Endothelial cell of umbilical vein (primary cell): ENCODE data around the gene NEDD4L. TPM values are rescaled to one million over a fixed set of nuclear protein-coding genes. Genes with fewer than 3 reads are reported as not detected.
A peak's percentile ranks its signal among the peaks of the same experiment; 100 is the strongest.

Experiments used
- BruUV-seq: library from RNA; stranded (reverse); fragments of 400-500 nt; replicated peaks from 2 replicates; lab custom pipeline; 2021; lab: Mats Ljungman, UMichigan
- CTCF ChIA-PET: fragments of 300-600, 350-600 bp; sonication (Branson Sonifier 250); formaldehyde crosslinking; loops from one replicate; lab custom pipeline; 2021; ENCODE audit warnings: antibody characterized with exemption, inconsistent platforms; lab: Charles Lee
- POLR2A ChIA-PET: fragments of 300-600, 350-600 bp; sonication (Branson Sonifier 250); formaldehyde crosslinking; loops from one replicate; lab custom pipeline; 2021; ENCODE audit warnings: antibody characterized with exemption, inconsistent platforms; lab: Charles Lee
- DNase-seq: peaks from one replicate; pipeline ENCODE4 v3.0.0-alpha.2; 2011; ENCODE audit warnings: low read depth, low spot score
- FAIRE-seq: peaks from 2 replicates; lab custom pipeline; 2011; peaks lifted over from hg19 to GRCh38; lab: Jason Lieb, UNC
- H2AFZ ChIP-seq: 2 replicates; pipeline ENCODE4 v1.6.0; 2012; ENCODE audit warnings: low read depth, low read length, control low read depth, inconsistent platforms
- H3K27ac ChIP-seq: 2 replicates; pipeline ENCODE4 v1.5.1; 2011; ENCODE audit warnings: low read depth, mild to moderate bottlenecking, control low read depth, low read length, moderate library complexity; ENCODE audit not compliant: insufficient read depth
- H3K27me3 ChIP-seq, 2 experiments: 2 replicates each; pipeline versions ENCODE4 v1.6.0 to v1.6.1; 2011; ENCODE audit warnings: low read length in 2 of 2, mixed read lengths in 1 of 2; ENCODE audit not compliant: control insufficient read depth in 2 of 2, insufficient read depth in 2 of 2
- H3K36me3 ChIP-seq, 2 experiments: 2 replicates in 1 of 2; 3 replicates in 1 of 2; pipeline ENCODE4 v1.5.1; 2011; ENCODE audit warnings: low read length in 2 of 2, mild to moderate bottlenecking in 1 of 2, moderate library complexity in 1 of 2; ENCODE audit not compliant: control insufficient read depth in 2 of 2, insufficient read depth in 2 of 2; ENCODE audit errors: extremely low read depth in 1 of 2
- H3K4me1 ChIP-seq: 3 replicates; pipeline ENCODE4 v1.5.1; 2011; ENCODE audit warnings: mild to moderate bottlenecking, low read length; ENCODE audit not compliant: control insufficient read depth, insufficient read depth; ENCODE audit errors: extremely low read depth
- H3K4me2 ChIP-seq: 2 replicates; pipeline ENCODE4 v1.6.1; 2011; ENCODE audit warnings: low read length, control low read depth, mixed read lengths; ENCODE audit not compliant: insufficient read depth
- H3K4me3 ChIP-seq, 3 experiments: fragments of 200-600 bp in 1 of 3; sonication (generic), shearing (Covaris generic) in 1 of 3; replicated peaks in 1 of 3; 2 replicates each; pipeline ENCODE4 v1.5.1; 2011 to 2016; ENCODE audit warnings: control low read depth in 3 of 3, low read length in 3 of 3, mild to moderate bottlenecking in 2 of 3, inconsistent platforms in 1 of 3, low read depth in 1 of 3, moderate library complexity in 1 of 3; ENCODE audit not compliant: insufficient read depth in 1 of 3
- H3K79me2 ChIP-seq: 2 replicates; pipeline ENCODE4 v1.6.0; 2012; ENCODE audit warnings: low read length, inconsistent platforms; ENCODE audit not compliant: control insufficient read depth, insufficient read depth
- H3K9ac ChIP-seq: replicated peaks from 2 replicates; pipeline ENCODE3; 2011; ENCODE audit warnings: low read length, control low read depth; ENCODE audit not compliant: insufficient read depth; ENCODE audit errors: extremely low read depth
- H3K9me1 ChIP-seq: replicated peaks from 3 replicates; pipeline ENCODE4 v1.6.0; 2011; ENCODE audit warnings: mild to moderate bottlenecking, low read length; ENCODE audit not compliant: control insufficient read depth, insufficient read depth; ENCODE audit errors: extremely low read depth
- H3K9me3 ChIP-seq: replicated peaks from 2 replicates; pipeline ENCODE4 v1.5.1; 2012; ENCODE audit warnings: low read length, inconsistent platforms; ENCODE audit not compliant: control insufficient read depth, insufficient read depth
- H4K20me1 ChIP-seq: replicated peaks from 2 replicates; pipeline ENCODE3; 2011; ENCODE audit warnings: mild to moderate bottlenecking, low read length; ENCODE audit not compliant: control insufficient read depth, insufficient read depth; ENCODE audit errors: extremely low read depth
- CTCF ChIP-seq, 2 donors: IDR thresholded peaks; 1 replicate in 1 of 2; 2 replicates in 1 of 2; pipeline ENCODE4 v1.5.1; 2011; ENCODE audit warnings: low read length in 2 of 2, mild to moderate bottlenecking in 2 of 2, moderate library complexity in 2 of 2, control low read depth in 1 of 2, inconsistent platforms in 1 of 2, low read depth in 1 of 2; ENCODE audit not compliant: insufficient read depth in 1 of 2; ENCODE audit errors: extremely low read depth in 1 of 2
- EZH2 ChIP-seq: IDR thresholded peaks from 2 replicates; pipeline ENCODE4 v1.6.1; 2012; ENCODE audit warnings: borderline replicate concordance, low read depth, mild to moderate bottlenecking, moderate library complexity, low read length, inconsistent platforms; ENCODE audit not compliant: severe bottlenecking
- FOS ChIP-seq: IDR thresholded peaks from 2 replicates; pipeline ENCODE4 v1.6.1; 2011; ENCODE audit warnings: mild to moderate bottlenecking, low read length, moderate library complexity, borderline replicate concordance; ENCODE audit not compliant: insufficient read depth
- GATA2 ChIP-seq: IDR thresholded peaks from 2 replicates; pipeline ENCODE4 v1.7.0; 2011; ENCODE audit warnings: low read depth, mild to moderate bottlenecking, moderate library complexity, mixed read lengths, low read length; ENCODE audit not compliant: insufficient read length, insufficient read depth
- JUN ChIP-seq: IDR thresholded peaks from 2 replicates; pipeline ENCODE4 v1.6.1; 2011; ENCODE audit warnings: borderline replicate concordance, low read depth; ENCODE audit not compliant: insufficient read length, insufficient read depth
- MYC ChIP-seq: IDR thresholded peaks from one replicate; pipeline ENCODE4 v1.6.1; 2011; ENCODE audit warnings: mild to moderate bottlenecking, low read depth, low read length
- POLR2A ChIP-seq: IDR thresholded peaks from 2 replicates; pipeline ENCODE4 v1.6.1; 2012; ENCODE audit warnings: low read depth, mild to moderate bottlenecking, control low read depth, low read length
- POLR2AphosphoS5 ChIP-seq: IDR thresholded peaks from 2 replicates; pipeline ENCODE4 v1.6.1; 2012; ENCODE audit warnings: low read depth, mild to moderate bottlenecking, control low read depth, low read length, moderate library complexity; ENCODE audit not compliant: insufficient read depth
- dilution Hi-C: fragments of 300-500 bp; cut with MboI; formaldehyde crosslinking; loops from one replicate; pipeline ENCODE4 v1.15.0; 2019; ENCODE audit warnings: low sequenced_read_pairs; ENCODE audit not compliant: extremely low pct_ligation_motif_present
- intact Hi-C: fragments of 100-400 bp; cut with micrococcal nuclease; formaldehyde crosslinking; loops from one replicate; pipeline ENCODE4 v1.10.0; 2022
- polyA plus RNA-seq, 4 experiments: library from polyadenylated mRNA; depleted of rRNA in 3 of 4; stranded (reverse) in 3 of 4; unstranded in 1 of 4; fragments of >200 nt; gene quantifications; 2 replicates each; pipeline versions ENCODE4 v1.2.1 to v1.2.3, GENCODE V29; 2011 to 2012; ENCODE audit warnings: missing spikeins in 1 of 4
- total RNA-seq: library from RNA; stranded (reverse); gene quantifications from 2 replicates; pipeline ENCODE4 v1.2.3, GENCODE V29; 2021
- TF ChIP-seq, protein P1 (sequence below): IDR thresholded peaks from 2 replicates; pipeline ENCODE4 v1.6.1; 2011; ENCODE audit not compliant: insufficient read depth, insufficient read length

Gene NEDD4L
- total and polyA plus RNA-seq, 2 donors (not counting 3 experiments of a cell fraction or from before 2014, with no cell fraction given): 20.5 to 78.9 TPM

GRCh38 chr18:58044370-58045241, 580 bp downstream of the NEDD4L start:
- Histone ChIP-seq H3K9me3 (no peaks in the 10 kb centered on the region), H3K27me3 (no peaks in the 10 kb centered on the region), H4K20me1 (no peaks in the 10 kb centered on the region), H3K4me1 (peaks cover 16% of the 10 kb centered on the region), H3K9ac (peak overlapping the region; percentile 55), H3K9me1 (no peaks in the 10 kb centered on the region), H3K4me3 (peak overlapping the region; percentile 75 to 93 (median 77)), H3K27ac (no peak overlapping the region), H3K79me2 (no peaks in the 10 kb centered on the region), H2AFZ (peak overlapping the region; percentile 99), H3K36me3 (no peaks in the 10 kb centered on the region), H3K4me2 (peak overlapping the region; percentile 85)
- TF ChIP-seq JUN (no peak), GATA2 (no peak), MYC (no peak), FOS (no peak), EZH2 (no peak), POLR2A (no peak), CTCF (IDR thresholded peaks at IDR 0.05; ENCODE audit: extremely low read depth in 1 of 2, insufficient read depth in 1 of 2, low read depth in 1 of 2, low read length in 2 of 2) (no peak), POLR2AphosphoS5 (no peak)
- TF ChIP-seq, protein P1, sequence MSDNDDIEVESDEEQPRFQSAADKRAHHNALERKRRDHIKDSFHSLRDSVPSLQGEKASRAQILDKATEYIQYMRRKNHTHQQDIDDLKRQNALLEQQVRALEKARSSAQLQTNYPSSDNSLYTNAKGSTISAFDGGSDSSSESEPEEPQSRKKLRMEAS: no peak
- FAIRE-seq: no peak
- ChIA-PET CTCF (interaction anchor here (0.7 to 9.8 kb wide), 10 partner anchors 11 to 449 kb away, joined by 3 to 144 read pairs (median 4); partner anchors contain the start of gene NARS1), POLR2A (no interaction called here)
- dilution Hi-C loops: no loop called here
- DNase-seq: peak; percentile 40
- BruUV-seq: no TSS peak
- intact Hi-C loops: loop anchor here (5.0 to 10.0 kb wide), 3 partner anchors 260 to 628 kb away; partner anchors contain the start of gene MALT1
